ENCODE measurements around the gene DDAH2. TPM values are rescaled to one million over a fixed set of nuclear protein-coding genes. Genes with fewer than 3 reads are reported as not detected.

The DDAH2 gene
- total and polyA plus RNA-seq, 10 of the 15 experiments (the other 5 are each of a cell fraction or from before 2014, with no cell fraction given), result 0.35 to 9.9 (median 6.2) TPM

DNA sequence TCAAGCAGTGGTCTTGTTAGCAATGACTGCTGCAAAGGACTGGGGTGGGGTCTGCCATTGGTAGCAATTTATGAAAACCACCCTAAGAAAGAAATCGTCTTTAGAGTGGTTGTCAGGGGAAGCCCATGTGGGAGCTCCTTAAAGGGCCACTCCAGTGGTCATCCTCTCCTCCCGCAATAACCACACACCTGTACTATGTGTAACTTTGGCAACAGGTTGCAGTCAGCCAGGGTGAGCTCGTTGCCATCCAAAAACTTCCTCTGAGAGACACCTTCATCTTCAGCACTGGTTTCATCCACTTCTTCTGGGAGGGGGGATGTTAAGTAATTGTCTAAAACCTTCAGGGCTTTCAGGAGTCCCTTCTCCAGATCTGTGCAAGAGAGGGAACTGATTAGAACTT lies 2.9 kb upstream of the DDAH2 start (continued):
- TF ChIP-seq, protein P1, sequence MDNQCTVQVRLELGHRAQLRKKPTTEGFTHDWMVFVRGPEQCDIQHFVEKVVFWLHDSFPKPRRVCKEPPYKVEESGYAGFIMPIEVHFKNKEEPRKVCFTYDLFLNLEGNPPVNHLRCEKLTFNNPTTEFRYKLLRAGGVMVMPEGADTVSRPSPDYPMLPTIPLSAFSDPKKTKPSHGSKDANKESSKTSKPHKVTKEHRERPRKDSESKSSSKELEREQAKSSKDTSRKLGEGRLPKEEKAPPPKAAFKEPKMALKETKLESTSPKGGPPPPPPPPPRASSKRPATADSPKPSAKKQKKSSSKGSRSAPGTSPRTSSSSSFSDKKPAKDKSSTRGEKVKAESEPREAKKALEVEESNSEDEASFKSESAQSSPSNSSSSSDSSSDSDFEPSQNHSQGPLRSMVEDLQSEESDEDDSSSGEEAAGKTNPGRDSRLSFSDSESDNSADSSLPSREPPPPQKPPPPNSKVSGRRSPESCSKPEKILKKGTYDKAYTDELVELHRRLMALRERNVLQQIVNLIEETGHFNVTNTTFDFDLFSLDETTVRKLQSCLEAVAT (IDR thresholded peaks at IDR 0.05), result no peak
- TF ChIP-seq RCOR1 (conservative IDR thresholded peaks at IDR 0.05; ENCODE audit: low read depth, low read length), result no peak
- TF ChIP-seq, protein P2, sequence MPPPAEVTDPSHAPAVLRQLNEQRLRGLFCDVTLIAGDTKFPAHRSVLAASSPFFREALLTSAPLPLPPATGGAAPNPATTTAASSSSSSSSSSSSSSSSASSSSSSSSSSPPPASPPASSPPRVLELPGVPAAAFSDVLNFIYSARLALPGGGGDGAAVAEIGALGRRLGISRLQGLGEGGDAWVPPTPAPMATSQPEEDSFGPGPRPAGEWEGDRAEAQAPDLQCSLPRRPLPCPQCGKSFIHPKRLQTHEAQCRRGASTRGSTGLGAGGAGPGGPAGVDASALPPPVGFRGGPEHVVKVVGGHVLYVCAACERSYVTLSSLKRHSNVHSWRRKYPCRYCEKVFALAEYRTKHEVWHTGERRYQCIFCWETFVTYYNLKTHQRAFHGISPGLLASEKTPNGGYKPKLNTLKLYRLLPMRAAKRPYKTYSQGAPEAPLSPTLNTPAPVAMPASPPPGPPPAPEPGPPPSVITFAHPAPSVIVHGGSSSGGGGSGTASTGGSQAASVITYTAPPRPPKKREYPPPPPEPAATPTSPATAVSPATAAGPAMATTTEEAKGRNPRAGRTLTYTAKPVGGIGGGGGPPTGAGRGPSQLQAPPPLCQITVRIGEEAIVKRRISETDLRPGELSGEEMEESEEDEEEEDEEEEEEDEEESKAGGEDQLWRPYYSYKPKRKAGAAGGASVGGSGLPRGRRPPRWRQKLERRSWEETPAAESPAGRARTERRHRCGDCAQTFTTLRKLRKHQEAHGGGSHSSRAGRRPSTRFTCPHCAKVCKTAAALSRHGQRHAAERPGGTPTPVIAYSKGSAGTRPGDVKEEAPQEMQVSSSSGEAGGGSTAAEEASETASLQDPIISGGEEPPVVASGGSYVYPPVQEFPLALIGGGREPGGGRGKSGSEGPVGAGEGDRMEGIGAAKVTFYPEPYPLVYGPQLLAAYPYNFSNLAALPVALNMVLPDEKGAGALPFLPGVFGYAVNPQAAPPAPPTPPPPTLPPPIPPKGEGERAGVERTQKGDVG (CRISPR knock-in tag; IDR thresholded peaks at IDR 0.05), result no peak
- TF ChIP-seq KDM1A (IDR thresholded peaks at IDR 0.05; ENCODE audit: borderline replicate concordance), result no peak
- no peak for TF ChIP-seq TCF12 (IDR thresholded peaks at IDR 0.05; ENCODE audit: low read depth, low read length)
- no peak for TF ChIP-seq RUNX3 (IDR thresholded peaks at IDR 0.05; ENCODE audit: low read length)
- TF ChIP-seq SIX5 (IDR thresholded peaks at IDR 0.05; ENCODE audit: low read depth, low read length, severe bottlenecking), result no peak
- TF ChIP-seq ZBTB11 (CRISPR knock-in tag; IDR thresholded peaks at IDR 0.05), result no peak
- no peak for TF ChIP-seq BCL11A (IDR thresholded peaks at IDR 0.05; ENCODE audit: low read depth, low read length)
- no peak for TF ChIP-seq CHD1 (IDR thresholded peaks at IDR 0.05; ENCODE audit: low read depth, low read length)
- TF ChIP-seq, protein P3, sequence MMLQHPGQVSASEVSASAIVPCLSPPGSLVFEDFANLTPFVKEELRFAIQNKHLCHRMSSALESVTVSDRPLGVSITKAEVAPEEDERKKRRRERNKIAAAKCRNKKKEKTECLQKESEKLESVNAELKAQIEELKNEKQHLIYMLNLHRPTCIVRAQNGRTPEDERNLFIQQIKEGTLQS (IDR thresholded peaks at IDR 0.05; ENCODE audit: borderline replicate concordance, extremely low read depth, low read depth, low read length), result no peak
- TF ChIP-seq KLF5 (IDR thresholded peaks at IDR 0.05; ENCODE audit: partially characterized antibody), result no peak
